Measurements from ENCODE around the gene NCAPD2. TPM values are rescaled to one million over a fixed set of nuclear protein-coding genes. Genes with fewer than 3 reads are reported as not detected.

The NCAPD2 gene
- total RNA-seq, 2 donors from 2014 or later, result 19.9 to 26.7 TPM

DNA sequence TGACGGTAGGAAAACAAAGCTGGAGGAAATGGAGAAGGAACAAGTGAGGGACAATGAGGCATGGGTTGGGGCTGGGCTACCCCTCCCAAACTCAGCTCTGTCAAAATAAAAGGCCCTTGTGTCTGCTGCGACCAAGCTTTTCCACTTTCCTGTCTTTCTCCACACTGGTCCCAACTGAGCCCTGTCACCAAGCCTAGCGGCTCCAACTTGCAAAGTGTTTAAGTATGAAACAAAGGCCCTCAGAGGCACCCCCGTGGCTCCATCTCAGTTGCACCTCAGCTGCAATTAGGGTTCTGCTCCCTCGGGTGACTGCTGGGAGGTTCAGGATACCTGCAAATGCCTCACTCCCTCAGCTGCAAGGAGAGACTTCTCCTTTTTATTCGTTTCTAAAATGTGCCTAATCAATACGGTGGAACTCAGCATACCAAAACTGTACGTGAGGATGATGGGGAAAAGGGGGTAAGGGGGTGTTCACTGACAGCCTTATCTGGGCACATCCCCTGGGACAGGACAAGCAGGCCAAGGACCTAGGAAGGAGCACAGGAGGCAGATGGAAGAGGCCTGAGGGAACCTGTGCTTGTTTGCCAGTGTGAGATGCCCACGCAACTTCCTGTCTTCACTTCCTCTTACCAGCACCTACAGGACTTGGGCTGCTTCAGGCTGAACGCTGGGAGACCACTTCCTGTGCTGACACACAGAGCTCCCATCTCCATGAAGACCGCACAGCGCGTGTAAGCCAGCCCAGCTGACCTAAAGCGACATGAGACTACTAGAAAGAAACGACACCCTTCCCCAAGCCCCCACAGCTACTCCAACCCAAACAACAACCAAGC, 32.3 kb upstream of the NCAPD2 start:
- peaks cover 0 to 14% of the 10 kb centered on the region in 2 donors for H3K4me1 ChIP-seq (ENCODE audit: control insufficient read depth in 1 of 2, low read depth in 2 of 2)
- no peaks in the 10 kb centered on the region for H3K27me3 ChIP-seq (replicated peaks; ENCODE audit: insufficient read depth)
- TF ChIP-seq, protein P1, sequence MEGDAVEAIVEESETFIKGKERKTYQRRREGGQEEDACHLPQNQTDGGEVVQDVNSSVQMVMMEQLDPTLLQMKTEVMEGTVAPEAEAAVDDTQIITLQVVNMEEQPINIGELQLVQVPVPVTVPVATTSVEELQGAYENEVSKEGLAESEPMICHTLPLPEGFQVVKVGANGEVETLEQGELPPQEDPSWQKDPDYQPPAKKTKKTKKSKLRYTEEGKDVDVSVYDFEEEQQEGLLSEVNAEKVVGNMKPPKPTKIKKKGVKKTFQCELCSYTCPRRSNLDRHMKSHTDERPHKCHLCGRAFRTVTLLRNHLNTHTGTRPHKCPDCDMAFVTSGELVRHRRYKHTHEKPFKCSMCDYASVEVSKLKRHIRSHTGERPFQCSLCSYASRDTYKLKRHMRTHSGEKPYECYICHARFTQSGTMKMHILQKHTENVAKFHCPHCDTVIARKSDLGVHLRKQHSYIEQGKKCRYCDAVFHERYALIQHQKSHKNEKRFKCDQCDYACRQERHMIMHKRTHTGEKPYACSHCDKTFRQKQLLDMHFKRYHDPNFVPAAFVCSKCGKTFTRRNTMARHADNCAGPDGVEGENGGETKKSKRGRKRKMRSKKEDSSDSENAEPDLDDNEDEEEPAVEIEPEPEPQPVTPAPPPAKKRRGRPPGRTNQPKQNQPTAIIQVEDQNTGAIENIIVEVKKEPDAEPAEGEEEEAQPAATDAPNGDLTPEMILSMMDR (IDR thresholded peaks at IDR 0.05), result no peak
- no peak for ATAC-seq (ENCODE audit: insufficient number of reproducible peaks, low FRiP score, low read depth)
- no peak for DNase-seq (ENCODE audit: low spot score)
- H3K4me3 ChIP-seq, result no peak overlapping the region
- H3K9me3 ChIP-seq, result no peaks in the 10 kb centered on the region
- peaks cover 68% of the 10 kb centered on the region for H3K36me3 ChIP-seq
- peak overlapping the region in 1 of 2 donors; percentile 32 for H3K27ac ChIP-seq

DNA sequence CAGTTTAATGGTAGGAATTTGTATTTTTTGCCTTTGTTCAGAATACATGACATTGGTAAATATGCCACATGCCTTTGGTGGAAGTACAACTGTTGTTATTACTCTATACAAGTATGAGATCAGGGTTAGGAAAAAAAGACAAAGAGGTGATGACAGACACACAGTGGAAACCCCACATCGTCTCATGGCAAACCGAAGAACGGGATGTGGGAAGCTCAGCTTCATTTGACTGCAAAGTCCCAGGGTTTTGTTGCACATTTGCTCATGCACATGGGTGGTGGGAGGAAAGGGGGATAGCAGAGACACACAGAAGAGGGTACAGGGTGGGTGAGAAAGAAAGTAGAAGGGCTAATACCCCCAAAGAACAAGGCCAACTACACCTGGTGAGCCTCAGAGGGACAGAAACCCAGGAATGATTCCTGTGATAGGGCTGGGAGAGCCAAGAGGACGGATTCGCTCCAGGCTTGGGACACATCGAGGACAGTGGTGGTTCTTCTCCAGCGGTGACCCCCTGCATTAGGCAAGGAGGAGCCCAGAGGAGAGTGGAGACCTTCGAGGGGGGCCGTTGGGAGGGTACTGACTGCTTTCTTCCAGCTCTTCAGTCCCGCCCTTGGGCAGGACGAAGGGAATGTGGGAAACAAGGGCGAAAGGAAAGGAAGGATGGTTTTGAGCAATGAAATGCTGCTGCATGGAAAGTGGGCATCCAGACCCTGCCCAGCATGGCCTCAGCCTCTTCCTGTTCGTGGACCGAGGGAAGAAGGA, 31.5 kb upstream of the NCAPD2 start:
- Histone ChIP-seq H3K4me3 (no peak overlapping the region), H3K27ac (peak overlapping the region in 1 of 2 donors; percentile 27), H3K27me3 (replicated peaks; ENCODE audit: insufficient read depth) (no peaks in the 10 kb centered on the region), H3K9me3 (no peaks in the 10 kb centered on the region), H3K4me1 (ENCODE audit: control insufficient read depth in 1 of 2, low read depth in 2 of 2) (peaks cover 0 to 14% of the 10 kb centered on the region in 2 donors), H3K36me3 (peaks cover 61% of the 10 kb centered on the region)
- DNase-seq (ENCODE audit: low spot score), result no peak
- TF ChIP-seq, protein P1 (IDR thresholded peaks at IDR 0.05), result no peak
- ATAC-seq (ENCODE audit: insufficient number of reproducible peaks, low FRiP score, low read depth), result no peak

DNA sequence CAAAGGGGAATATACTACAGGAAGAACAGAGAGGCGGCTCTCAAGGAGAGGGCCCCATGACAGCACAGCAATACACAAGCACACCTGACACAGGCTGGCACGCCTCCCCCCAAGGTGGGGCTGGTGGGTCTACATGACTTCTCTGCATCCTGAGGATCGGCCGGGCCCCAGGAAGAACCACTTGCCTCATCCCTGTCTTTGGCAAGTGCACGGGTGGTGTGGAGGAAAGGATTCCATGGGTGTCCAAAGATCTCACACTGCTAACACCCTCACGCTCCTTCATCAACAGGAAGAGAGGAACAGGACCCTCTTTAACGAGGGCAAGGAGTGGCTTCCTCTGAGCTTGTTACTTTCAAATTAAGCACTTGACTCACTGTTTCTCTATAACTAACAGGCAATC, 30.7 kb upstream of the NCAPD2 start:
- ATAC-seq (ENCODE audit: insufficient number of reproducible peaks, low FRiP score, low read depth) (no peak), DNase-seq (ENCODE audit: low spot score) (no peak)
- Histone ChIP-seq H3K27ac (no peak overlapping the region), H3K4me1 (ENCODE audit: control insufficient read depth in 1 of 2, low read depth in 2 of 2) (peaks cover 0 to 20% of the 10 kb centered on the region in 2 donors), H3K27me3 (replicated peaks; ENCODE audit: insufficient read depth) (no peaks in the 10 kb centered on the region), H3K4me3 (no peak overlapping the region), H3K9me3 (no peaks in the 10 kb centered on the region), H3K36me3 (peaks cover 54% of the 10 kb centered on the region)
- TF ChIP-seq, protein P1 (IDR thresholded peaks at IDR 0.05), result no peak

DNA sequence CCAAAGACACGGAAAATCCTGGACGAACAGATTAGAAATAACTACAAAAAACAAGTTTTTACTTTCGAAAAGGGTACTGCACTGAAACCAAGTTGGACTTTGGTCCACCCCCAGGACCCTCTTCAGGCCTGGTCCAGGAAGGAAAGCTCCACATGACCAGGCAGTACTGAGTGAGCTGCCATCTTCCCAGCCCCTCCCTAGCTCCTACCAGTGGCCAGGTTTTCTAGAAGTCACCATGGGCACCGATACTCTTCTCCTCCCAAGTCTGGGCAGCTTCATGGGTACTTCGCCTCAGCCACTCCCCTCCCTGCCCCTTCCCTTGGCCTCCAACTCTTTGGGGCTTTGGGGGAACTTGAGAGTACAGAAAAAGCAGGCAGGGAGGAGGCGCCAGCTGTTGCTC, 30.0 kb upstream of the NCAPD2 start:
- H3K4me1 ChIP-seq (ENCODE audit: control insufficient read depth in 1 of 2, low read depth in 2 of 2), result peaks cover 4 to 27% of the 10 kb centered on the region in 2 donors
- DNase-seq (ENCODE audit: low spot score), result no peak

More for the DNA sequence above, 30.0 kb upstream of the NCAPD2 start:
- H3K9me3 ChIP-seq, result no peaks in the 10 kb centered on the region
- ATAC-seq (ENCODE audit: insufficient number of reproducible peaks, low FRiP score, low read depth), result no peak
- H3K4me3 ChIP-seq, result no peak overlapping the region
- H3K27me3 ChIP-seq (replicated peaks; ENCODE audit: insufficient read depth), result no peaks in the 10 kb centered on the region
- TF ChIP-seq, protein P1 (IDR thresholded peaks at IDR 0.05), result no peak
- peaks cover 48% of the 10 kb centered on the region for H3K36me3 ChIP-seq
- H3K27ac ChIP-seq, result peak overlapping the region in 1 of 2 donors; percentile 25
